ENCODE measurements around the gene SCNN1B. TPM values are rescaled to one million over a fixed set of nuclear protein-coding genes. Genes with fewer than 3 reads are reported as not detected.

The SCNN1B gene
- polyA plus RNA-seq, 2 donors: 46.0 to 99.9 TPM

GRCh38 chr16:23301251-23302044 lies 654 bp upstream of the SCNN1B start:
- Histone ChIP-seq H3K36me3 (ENCODE audit: control insufficient read depth in 2 of 2, insufficient read depth in 2 of 2, low read length in 1 of 2) (peaks cover 0 to 6% of the 10 kb centered on the region in 2 donors), H3K27me3 (ENCODE audit: control insufficient read depth in 1 of 2, insufficient read depth in 2 of 2, low read length in 2 of 2) (no peaks in the 10 kb centered on the region), H3K4me1 (ENCODE audit: control insufficient read depth in 2 of 2, insufficient read depth in 2 of 2, low read length in 1 of 2) (peaks cover 0 to 12% of the 10 kb centered on the region in 2 donors), H3K27ac (ENCODE audit: low read depth in 2 of 2, low read length in 1 of 2) (peak overlapping the region; percentile 40 to 52), H3K9me3 (ENCODE audit: control insufficient read depth in 2 of 2, insufficient read depth in 1 of 2, low read depth in 1 of 2, low read length in 1 of 2) (no peaks in the 10 kb centered on the region), H3K4me3 (ENCODE audit: low read depth in 1 of 2, low read length in 2 of 2) (peak overlapping the region; percentile 61 to 65)
- 20 to 21% methylated on average over 18 of the region's 18 CpGs for WGBS, 2 donors

GRCh38 chr16:23303685-23304084 lies 1.6 kb downstream of the SCNN1B start:
- 78 to 86% methylated on average over 7 of the region's 7 CpGs for WGBS, 2 donors
- H3K9me3 ChIP-seq (ENCODE audit: control insufficient read depth in 2 of 2, insufficient read depth in 1 of 2, low read depth in 1 of 2, low read length in 1 of 2): no peaks in the 10 kb centered on the region
- peak overlapping the region in 1 of 2 donors; percentile 61 for H3K4me3 ChIP-seq (ENCODE audit: low read depth in 1 of 2, low read length in 2 of 2)
- H3K4me1 ChIP-seq (ENCODE audit: control insufficient read depth in 2 of 2, insufficient read depth in 2 of 2, low read length in 1 of 2): peaks cover 0 to 9% of the 10 kb centered on the region in 2 donors
- peaks cover 0 to 6% of the 10 kb centered on the region in 2 donors for H3K36me3 ChIP-seq (ENCODE audit: control insufficient read depth in 2 of 2, insufficient read depth in 2 of 2, low read length in 1 of 2)
- H3K27ac ChIP-seq (ENCODE audit: low read depth in 2 of 2, low read length in 1 of 2): no peak overlapping the region
- no peaks in the 10 kb centered on the region for H3K27me3 ChIP-seq (ENCODE audit: control insufficient read depth in 1 of 2, insufficient read depth in 2 of 2, low read length in 2 of 2)

- Histone ChIP-seq H3K36me3 (ENCODE audit: control insufficient read depth in 2 of 2, insufficient read depth in 2 of 2, low read length in 1 of 2) (peaks cover 0 to 6% of the 10 kb centered on the region in 2 donors), H3K27me3 (ENCODE audit: control insufficient read depth in 1 of 2, insufficient read depth in 2 of 2, low read length in 2 of 2) (no peaks in the 10 kb centered on the region), H3K4me3 (ENCODE audit: low read depth in 1 of 2, low read length in 2 of 2) (no peak overlapping the region), H3K4me1 (ENCODE audit: control insufficient read depth in 2 of 2, insufficient read depth in 2 of 2, low read length in 1 of 2) (peaks cover 0 to 9% of the 10 kb centered on the region in 2 donors), H3K9me3 (ENCODE audit: control insufficient read depth in 2 of 2, insufficient read depth in 1 of 2, low read depth in 1 of 2, low read length in 1 of 2) (no peaks in the 10 kb centered on the region), H3K27ac (ENCODE audit: low read depth in 2 of 2, low read length in 1 of 2) (no peak overlapping the region)
- 86 to 97% methylated on average over 2 of the region's 2 CpGs for WGBS, 2 donors
Measured at GRCh38 chr16:23304620-23305019, 2.5 kb downstream of the SCNN1B start.

- Histone ChIP-seq H3K27ac (ENCODE audit: low read depth in 2 of 2, low read length in 1 of 2) (no peak overlapping the region), H3K4me3 (ENCODE audit: low read depth in 1 of 2, low read length in 2 of 2) (no peak overlapping the region), H3K27me3 (ENCODE audit: control insufficient read depth in 1 of 2, insufficient read depth in 2 of 2, low read length in 2 of 2) (no peaks in the 10 kb centered on the region), H3K36me3 (ENCODE audit: control insufficient read depth in 2 of 2, insufficient read depth in 2 of 2, low read length in 1 of 2) (peaks cover 0 to 9% of the 10 kb centered on the region in 2 donors), H3K4me1 (ENCODE audit: control insufficient read depth in 2 of 2, insufficient read depth in 2 of 2, low read length in 1 of 2) (peaks cover 0 to 9% of the 10 kb centered on the region in 2 donors), H3K9me3 (ENCODE audit: control insufficient read depth in 2 of 2, insufficient read depth in 1 of 2, low read depth in 1 of 2, low read length in 1 of 2) (no peaks in the 10 kb centered on the region)
- 79 to 83% methylated on average over 7 of the region's 7 CpGs for WGBS, 2 donors
Measured at GRCh38 chr16:23306199-23307100, 4.3 kb downstream of the SCNN1B start.

- Histone ChIP-seq H3K4me3 (ENCODE audit: low read depth in 1 of 2, low read length in 2 of 2) (no peak overlapping the region), H3K9me3 (ENCODE audit: control insufficient read depth in 2 of 2, insufficient read depth in 1 of 2, low read depth in 1 of 2, low read length in 1 of 2) (no peaks in the 10 kb centered on the region), H3K27ac (ENCODE audit: low read depth in 2 of 2, low read length in 1 of 2) (no peak overlapping the region), H3K36me3 (ENCODE audit: control insufficient read depth in 2 of 2, insufficient read depth in 2 of 2, low read length in 1 of 2) (peaks cover 0 to 3% of the 10 kb centered on the region in 2 donors), H3K4me1 (ENCODE audit: control insufficient read depth in 2 of 2, insufficient read depth in 2 of 2, low read length in 1 of 2) (no peaks in the 10 kb centered on the region), H3K27me3 (ENCODE audit: control insufficient read depth in 1 of 2, insufficient read depth in 2 of 2, low read length in 2 of 2) (no peaks in the 10 kb centered on the region)
Measured at GRCh38 chr16:23310217-23310616, 8.1 kb downstream of the SCNN1B start.

- Histone ChIP-seq H3K36me3 (ENCODE audit: control insufficient read depth in 2 of 2, insufficient read depth in 2 of 2, low read length in 1 of 2) (peaks cover 0 to 3% of the 10 kb centered on the region in 2 donors), H3K4me3 (ENCODE audit: low read depth in 1 of 2, low read length in 2 of 2) (no peak overlapping the region), H3K4me1 (ENCODE audit: control insufficient read depth in 2 of 2, insufficient read depth in 2 of 2, low read length in 1 of 2) (no peaks in the 10 kb centered on the region), H3K27ac (ENCODE audit: low read depth in 2 of 2, low read length in 1 of 2) (no peak overlapping the region), H3K9me3 (ENCODE audit: control insufficient read depth in 2 of 2, insufficient read depth in 1 of 2, low read depth in 1 of 2, low read length in 1 of 2) (no peaks in the 10 kb centered on the region), H3K27me3 (ENCODE audit: control insufficient read depth in 1 of 2, insufficient read depth in 2 of 2, low read length in 2 of 2) (no peaks in the 10 kb centered on the region)
- WGBS, 2 donors: 95% methylated on average over 5 of the region's 5 CpGs
Measured at GRCh38 chr16:23310744-23311143, 8.6 kb downstream of the SCNN1B start.

GRCh38 chr16:23316232-23316631 lies 14.1 kb downstream of the SCNN1B start:
- Histone ChIP-seq H3K36me3 (ENCODE audit: control insufficient read depth in 2 of 2, insufficient read depth in 2 of 2, low read length in 1 of 2) (peaks cover 0 to 8% of the 10 kb centered on the region in 2 donors), H3K4me3 (ENCODE audit: low read depth in 1 of 2, low read length in 2 of 2) (no peak overlapping the region), H3K27me3 (ENCODE audit: control insufficient read depth in 1 of 2, insufficient read depth in 2 of 2, low read length in 2 of 2) (no peaks in the 10 kb centered on the region), H3K4me1 (ENCODE audit: control insufficient read depth in 2 of 2, insufficient read depth in 2 of 2, low read length in 1 of 2) (peaks cover 3 to 17% of the 10 kb centered on the region in 2 donors), H3K9me3 (ENCODE audit: control insufficient read depth in 2 of 2, insufficient read depth in 1 of 2, low read depth in 1 of 2, low read length in 1 of 2) (no peaks in the 10 kb centered on the region), H3K27ac (ENCODE audit: low read depth in 2 of 2, low read length in 1 of 2) (no peak overlapping the region)
- WGBS, 2 donors: 84 to 89% methylated on average over 1 to 2 of the region's 2 CpGs

- H3K36me3 ChIP-seq (ENCODE audit: control insufficient read depth in 2 of 2, insufficient read depth in 2 of 2, low read length in 1 of 2): peaks cover 0 to 8% of the 10 kb centered on the region in 2 donors
- no peaks in the 10 kb centered on the region for H3K9me3 ChIP-seq (ENCODE audit: control insufficient read depth in 2 of 2, insufficient read depth in 1 of 2, low read depth in 1 of 2, low read length in 1 of 2)
- H3K27me3 ChIP-seq (ENCODE audit: control insufficient read depth in 1 of 2, insufficient read depth in 2 of 2, low read length in 2 of 2): no peaks in the 10 kb centered on the region
- peaks cover 3 to 20% of the 10 kb centered on the region in 2 donors for H3K4me1 ChIP-seq (ENCODE audit: control insufficient read depth in 2 of 2, insufficient read depth in 2 of 2, low read length in 1 of 2)
- H3K4me3 ChIP-seq (ENCODE audit: low read depth in 1 of 2, low read length in 2 of 2): no peak overlapping the region
- 75 to 82% methylated on average over 2 of the region's 2 CpGs for WGBS, 2 donors
- H3K27ac ChIP-seq (ENCODE audit: low read depth in 2 of 2, low read length in 1 of 2): peak overlapping the region; percentile 45 to 54
Measured at GRCh38 chr16:23316634-23317265, 14.6 kb downstream of the SCNN1B start.

GRCh38 chr16:23317266-23317661 lies 15.2 kb downstream of the SCNN1B start:
- 35 to 45% methylated on average over 8 of the region's 8 CpGs for WGBS, 2 donors
- H3K9me3 ChIP-seq (ENCODE audit: control insufficient read depth in 2 of 2, insufficient read depth in 1 of 2, low read depth in 1 of 2, low read length in 1 of 2): no peaks in the 10 kb centered on the region
- no peak overlapping the region for H3K4me3 ChIP-seq (ENCODE audit: low read depth in 1 of 2, low read length in 2 of 2)
- H3K27ac ChIP-seq (ENCODE audit: low read depth in 2 of 2, low read length in 1 of 2): peak overlapping the region; percentile 45 to 54
- peaks cover 3 to 20% of the 10 kb centered on the region in 2 donors for H3K4me1 ChIP-seq (ENCODE audit: control insufficient read depth in 2 of 2, insufficient read depth in 2 of 2, low read length in 1 of 2)
- no peaks in the 10 kb centered on the region for H3K27me3 ChIP-seq (ENCODE audit: control insufficient read depth in 1 of 2, insufficient read depth in 2 of 2, low read length in 2 of 2)
- H3K36me3 ChIP-seq (ENCODE audit: control insufficient read depth in 2 of 2, insufficient read depth in 2 of 2, low read length in 1 of 2): peaks cover 0 to 8% of the 10 kb centered on the region in 2 donors
